NT2/D1 (cell line): ENCODE measurements around the gene BACH2.

Experiments
- SUZ12 ChIP-seq: IDR thresholded peaks from 2 replicates; pipeline ENCODE4 v1.6.1; 2011; ENCODE audit not compliant: insufficient read length, insufficient read depth; ENCODE audit errors: extremely low read depth
- YY1 ChIP-seq: IDR thresholded peaks from 2 replicates; pipeline ENCODE4 v1.6.1; 2011; ENCODE audit not compliant: insufficient read length, insufficient read depth
- ZNF274 ChIP-seq: IDR thresholded peaks from 2 replicates; pipeline ENCODE4 v1.6.1; 2011; ENCODE audit warnings: mild to moderate bottlenecking, low read depth, low read length

GRCh38 chr6:90048206-90048967, 248.3 kb downstream of the BACH2 start:
- TF ChIP-seq YY1 (no peak), ZNF274 (no peak), SUZ12 (no peak)
